ENCODE measurements around the gene PKP2. TPM values are rescaled to one million over a fixed set of nuclear protein-coding genes. Genes with fewer than 3 reads are reported as not detected.

PKP2 gene
- total and polyA plus RNA-seq, 2 of the 8 experiments (the other 6 are each of a cell fraction or from before 2014, with no cell fraction given) = 9.6 to 44.8 TPM

DNA sequence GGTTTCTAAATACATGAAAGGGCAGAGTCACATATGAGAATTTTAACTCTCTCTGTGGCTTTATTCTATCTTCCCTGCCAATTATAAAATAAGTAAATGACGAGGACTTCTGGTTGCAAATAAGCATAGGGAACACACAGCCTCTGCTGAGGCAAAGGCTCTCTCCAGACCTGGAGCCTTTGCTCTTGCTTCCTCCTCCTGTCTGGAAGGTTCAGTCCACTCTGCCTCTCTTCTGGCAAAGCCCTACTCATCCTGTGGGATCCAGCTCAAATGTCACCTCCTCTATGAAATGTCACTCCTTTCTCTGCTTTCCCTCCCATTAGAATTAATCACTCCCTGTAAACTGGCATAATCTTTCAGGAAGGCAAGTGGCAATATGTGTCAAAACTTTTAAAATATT, 41.9 kb downstream of the PKP2 start (continued):
- TF ChIP-seq GABPA (IDR thresholded peaks at IDR 0.05; ENCODE audit: borderline replicate concordance, insufficient read depth, low read length) (no peak), NRF1 (IDR thresholded peaks at IDR 0.05; ENCODE audit: low read depth, low read length) (no peak)
